A549 (cell line): ENCODE data around the gene LEMD1.

Experiments used
- EP300 ChIP-seq, 2 experiments: fragments of >200 bp; sonication (Bioruptor Twin); formaldehyde crosslinking; IDR thresholded peaks; 2 replicates in 1 of 2; 3 replicates in 1 of 2; pipeline ENCODE4 v1.6.1; 2016 to 2017
- HDAC2 ChIP-seq: fragments of 200-600 bp; sonication (generic); IDR thresholded peaks from 2 replicates; pipeline ENCODE4 v1.6.1; 2016
- RAD21 ChIP-seq, 2 experiments: fragments of >200 bp in 1 of 2; sonication (Bioruptor Twin) in 1 of 2; formaldehyde crosslinking in 1 of 2; IDR thresholded peaks in 1 of 2; conservative IDR thresholded peaks in 1 of 2; 2 replicates in 1 of 2; 3 replicates in 1 of 2; pipeline ENCODE4 v1.6.1; 2012 to 2018; ENCODE audit warnings: inconsistent platforms in 1 of 2
- TF ChIP-seq, protein P1 (sequence below): fragments of 150-350 bp; IDR thresholded peaks from 2 replicates; pipeline ENCODE4 v1.6.1; 2014; ENCODE audit warnings: low read depth, mild to moderate bottlenecking, low read length
- TF ChIP-seq, protein P2 (sequence below): fragments of >200 bp; sonication (Bioruptor Twin); formaldehyde crosslinking; IDR thresholded peaks from 3 replicates; pipeline ENCODE4 v1.5.1; 2016

DNA sequence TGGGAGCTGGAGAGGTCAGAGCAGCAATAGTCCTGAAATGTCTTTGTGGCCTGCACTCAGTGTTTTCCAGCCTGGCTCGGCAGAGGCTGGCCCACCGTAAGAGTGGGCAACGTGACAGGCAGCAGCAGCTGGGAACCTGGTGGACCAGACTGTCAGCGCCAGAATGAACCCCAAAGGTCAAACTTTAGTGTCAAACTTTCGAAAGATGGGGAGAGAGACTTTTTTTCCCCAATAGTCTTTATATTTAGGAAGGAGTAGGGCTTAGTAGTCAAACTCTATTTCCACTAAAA is 23.7 kb upstream of the LEMD1 start:
- TF ChIP-seq, protein P1, sequence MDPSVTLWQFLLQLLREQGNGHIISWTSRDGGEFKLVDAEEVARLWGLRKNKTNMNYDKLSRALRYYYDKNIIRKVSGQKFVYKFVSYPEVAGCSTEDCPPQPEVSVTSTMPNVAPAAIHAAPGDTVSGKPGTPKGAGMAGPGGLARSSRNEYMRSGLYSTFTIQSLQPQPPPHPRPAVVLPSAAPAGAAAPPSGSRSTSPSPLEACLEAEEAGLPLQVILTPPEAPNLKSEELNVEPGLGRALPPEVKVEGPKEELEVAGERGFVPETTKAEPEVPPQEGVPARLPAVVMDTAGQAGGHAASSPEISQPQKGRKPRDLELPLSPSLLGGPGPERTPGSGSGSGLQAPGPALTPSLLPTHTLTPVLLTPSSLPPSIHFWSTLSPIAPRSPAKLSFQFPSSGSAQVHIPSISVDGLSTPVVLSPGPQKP: no peak
- TF ChIP-seq, protein P2, sequence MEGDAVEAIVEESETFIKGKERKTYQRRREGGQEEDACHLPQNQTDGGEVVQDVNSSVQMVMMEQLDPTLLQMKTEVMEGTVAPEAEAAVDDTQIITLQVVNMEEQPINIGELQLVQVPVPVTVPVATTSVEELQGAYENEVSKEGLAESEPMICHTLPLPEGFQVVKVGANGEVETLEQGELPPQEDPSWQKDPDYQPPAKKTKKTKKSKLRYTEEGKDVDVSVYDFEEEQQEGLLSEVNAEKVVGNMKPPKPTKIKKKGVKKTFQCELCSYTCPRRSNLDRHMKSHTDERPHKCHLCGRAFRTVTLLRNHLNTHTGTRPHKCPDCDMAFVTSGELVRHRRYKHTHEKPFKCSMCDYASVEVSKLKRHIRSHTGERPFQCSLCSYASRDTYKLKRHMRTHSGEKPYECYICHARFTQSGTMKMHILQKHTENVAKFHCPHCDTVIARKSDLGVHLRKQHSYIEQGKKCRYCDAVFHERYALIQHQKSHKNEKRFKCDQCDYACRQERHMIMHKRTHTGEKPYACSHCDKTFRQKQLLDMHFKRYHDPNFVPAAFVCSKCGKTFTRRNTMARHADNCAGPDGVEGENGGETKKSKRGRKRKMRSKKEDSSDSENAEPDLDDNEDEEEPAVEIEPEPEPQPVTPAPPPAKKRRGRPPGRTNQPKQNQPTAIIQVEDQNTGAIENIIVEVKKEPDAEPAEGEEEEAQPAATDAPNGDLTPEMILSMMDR: no peak
- no peak for TF ChIP-seq EP300 (IDR thresholded peaks at IDR 0.05)
- TF ChIP-seq HDAC2: no peak
- no peak for TF ChIP-seq RAD21 (conservative IDR thresholded peaks at IDR 0.05 in 1 of 2, IDR thresholded peaks at IDR 0.05 in 1 of 2)
